ENCODE measurements around the gene PIK3C3.
"Not testable (repeated sequence)": the region's sequence is repeated elsewhere in the genome, so short reads cannot be mapped to it uniquely, and the experiment has no call there.

The PIK3C3 gene

DNA sequence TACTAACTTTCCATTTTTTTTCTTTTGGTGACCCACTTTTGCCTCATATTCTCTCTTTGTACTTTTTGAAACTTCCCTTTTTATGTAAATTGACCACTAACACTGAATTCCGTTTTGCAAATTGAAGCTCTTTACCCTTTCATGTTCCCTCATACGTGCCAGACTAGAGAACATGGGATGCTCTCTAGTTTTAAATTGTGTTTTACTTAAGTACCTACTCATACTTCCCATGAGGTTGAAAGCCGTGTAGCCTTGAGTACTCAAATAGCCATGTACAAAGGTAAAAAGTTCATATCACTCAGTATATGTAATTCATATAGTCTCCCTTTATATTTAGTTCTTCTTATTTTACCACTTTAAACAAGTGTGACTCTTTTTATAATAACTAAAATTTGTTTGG, 119.7 kb downstream of the PIK3C3 start:
- no peak for DNase-seq (ENCODE audit: low read depth)

DNA sequence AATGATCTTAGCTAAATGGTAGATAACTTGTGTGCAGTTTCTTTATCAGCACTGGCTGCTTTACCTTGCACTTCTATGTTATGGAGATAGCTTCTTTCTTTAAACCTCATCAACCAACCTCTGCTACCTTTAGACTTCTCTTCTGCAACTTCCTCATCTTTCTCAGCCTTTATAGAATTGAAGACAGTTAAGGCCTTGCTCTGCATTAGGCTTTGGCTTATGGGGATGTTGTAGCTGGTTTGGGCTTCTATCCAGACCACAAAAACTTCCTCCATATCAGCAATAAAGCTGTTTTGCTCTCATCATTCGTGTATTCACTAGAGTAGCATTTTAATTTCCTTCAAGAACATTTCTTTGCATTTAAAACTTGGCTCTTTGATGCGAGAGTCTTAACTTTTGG, 123.7 kb downstream of the PIK3C3 start:
- DNase-seq (ENCODE audit: low read depth) = no peak

DNA sequence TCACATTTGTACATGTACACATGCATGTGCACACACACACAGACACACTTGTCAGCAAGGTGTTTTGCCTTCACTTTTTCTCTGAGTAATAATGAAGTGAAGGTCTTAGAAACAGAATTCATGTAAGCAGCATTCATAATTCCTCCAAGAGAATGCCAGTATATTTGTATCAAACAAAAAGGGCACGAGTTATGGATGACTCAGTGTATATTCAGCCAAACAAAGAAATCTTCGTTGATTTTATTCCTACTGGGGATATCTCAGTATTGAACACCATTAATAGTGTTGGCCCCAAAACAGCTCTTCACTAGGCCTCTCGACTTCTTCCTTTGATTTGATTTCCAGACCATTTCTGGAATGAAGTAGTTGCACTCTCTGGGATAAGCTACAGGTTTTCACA, 125.3 kb downstream of the PIK3C3 start:
- DNase-seq (ENCODE audit: low read depth) = no peak

DNA sequence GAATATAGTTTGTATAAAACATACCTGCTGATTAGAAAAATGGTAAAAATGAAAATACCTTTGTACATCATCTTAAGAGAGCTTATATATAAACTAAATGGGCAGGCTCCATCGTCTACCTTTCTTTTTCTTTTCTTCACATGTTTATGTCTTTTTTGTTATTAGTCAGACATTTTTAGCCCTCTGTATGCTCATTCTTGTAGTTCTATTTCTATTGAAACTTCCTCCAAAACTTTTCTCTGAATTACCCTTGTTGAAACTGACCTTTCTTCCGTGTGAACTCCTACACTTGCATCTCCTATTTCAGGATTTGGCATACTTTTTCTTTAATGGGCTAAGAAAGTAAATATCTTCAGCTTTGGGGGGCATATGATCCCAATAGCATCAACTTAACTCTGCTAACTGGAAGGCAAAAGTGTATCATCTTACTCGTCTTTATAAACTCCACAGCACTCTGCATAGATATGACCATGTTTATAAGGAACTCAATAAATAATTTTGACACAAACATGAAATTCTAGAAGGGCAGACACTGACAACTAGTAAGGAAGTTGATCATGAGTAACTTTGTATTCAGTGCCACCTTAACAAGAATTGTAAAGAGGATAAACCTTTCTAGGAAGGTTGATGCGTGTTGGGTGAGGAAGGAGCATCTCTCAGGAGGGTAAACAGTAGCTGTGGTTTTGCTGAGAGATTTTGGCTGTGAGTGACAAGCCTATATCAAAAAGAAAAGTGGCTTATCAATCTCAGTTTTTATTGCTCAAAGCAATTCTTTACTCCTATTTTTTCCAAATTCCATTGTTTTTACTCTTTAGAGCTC, 127.6 kb downstream of the PIK3C3 start:
- DNase-seq (ENCODE audit: low read depth) = no peak

DNA sequence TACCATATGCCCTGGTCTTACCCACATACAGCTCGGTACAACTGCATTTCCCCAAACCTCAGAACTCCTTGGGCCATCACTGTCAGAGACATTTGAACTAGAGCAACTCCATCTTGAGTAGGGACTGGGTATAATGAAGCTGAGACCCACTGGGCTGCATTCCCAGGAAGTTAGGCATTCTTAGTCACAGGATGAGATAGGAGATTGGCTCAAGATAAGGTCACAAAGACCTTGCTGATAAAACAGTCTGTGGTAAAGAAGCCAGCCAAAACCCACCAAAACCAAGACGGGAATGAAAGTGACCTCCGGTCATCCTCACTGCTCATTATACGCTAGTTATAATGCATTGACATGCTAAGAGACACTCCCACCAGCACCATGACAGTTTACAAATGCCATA, 131.3 kb downstream of the PIK3C3 start:
- peak; percentile 9 for DNase-seq (ENCODE audit: low read depth)

DNA sequence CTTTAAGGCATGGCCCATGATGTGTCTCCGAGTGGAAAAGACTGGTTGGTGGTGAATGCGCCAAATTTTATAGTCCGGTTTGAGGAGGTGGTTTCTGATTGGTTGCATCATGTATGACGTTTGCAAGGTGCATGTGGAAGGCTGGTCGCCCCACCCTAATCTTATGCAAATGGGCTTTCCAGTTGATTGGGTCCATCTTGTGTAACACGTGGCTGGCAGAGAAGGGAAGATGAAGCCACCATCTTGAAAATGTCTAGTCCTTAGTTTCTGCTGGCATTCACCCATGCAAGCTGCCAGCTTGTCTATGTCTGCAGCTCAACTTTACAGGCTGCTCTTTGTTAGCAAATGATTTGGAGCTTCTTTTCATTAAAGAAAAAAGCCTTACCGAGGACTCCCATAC, 132.2 kb downstream of the PIK3C3 start:
- no peak for DNase-seq (ENCODE audit: low read depth)

DNA sequence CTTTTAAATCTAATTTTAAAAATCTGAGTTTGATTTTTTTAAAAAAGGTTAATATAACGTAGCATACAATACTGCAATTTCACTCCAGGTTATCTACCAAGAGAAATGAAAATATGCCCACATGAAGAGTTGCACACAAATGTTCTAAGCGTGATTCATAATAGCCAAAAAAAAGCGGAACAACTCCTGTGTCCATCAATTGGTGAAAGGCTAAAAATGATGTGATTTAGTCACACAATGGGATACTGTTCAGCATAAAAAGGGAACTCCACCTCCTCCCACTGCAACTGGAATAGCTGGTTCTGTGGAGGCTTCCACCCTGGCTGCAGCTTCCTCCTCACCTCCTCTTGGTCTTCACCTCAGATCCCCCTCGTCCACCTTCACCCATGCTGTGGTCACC, 132.8 kb downstream of the PIK3C3 start:
- DNase-seq (ENCODE audit: low read depth) = no peak

DNA sequence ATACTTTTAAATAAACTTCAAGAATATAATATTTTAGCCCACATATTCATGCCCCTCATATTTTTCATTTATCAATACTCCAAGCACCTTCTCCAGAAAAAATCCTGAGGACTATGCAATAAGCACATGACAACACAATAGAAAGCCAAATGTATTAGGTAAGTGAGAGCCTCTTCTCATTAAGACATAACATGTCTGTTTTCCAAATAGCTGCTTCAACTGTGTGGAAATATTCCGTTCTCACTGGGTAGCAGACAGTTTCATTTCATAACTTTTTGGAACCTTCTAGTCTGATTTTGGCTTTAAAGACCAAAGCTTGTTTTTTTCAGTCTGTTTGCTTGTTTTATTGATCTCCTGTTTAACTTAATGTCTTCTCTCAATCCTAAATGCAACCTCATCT, 137.8 kb downstream of the PIK3C3 start:
- no peak for DNase-seq (ENCODE audit: low read depth)

DNA sequence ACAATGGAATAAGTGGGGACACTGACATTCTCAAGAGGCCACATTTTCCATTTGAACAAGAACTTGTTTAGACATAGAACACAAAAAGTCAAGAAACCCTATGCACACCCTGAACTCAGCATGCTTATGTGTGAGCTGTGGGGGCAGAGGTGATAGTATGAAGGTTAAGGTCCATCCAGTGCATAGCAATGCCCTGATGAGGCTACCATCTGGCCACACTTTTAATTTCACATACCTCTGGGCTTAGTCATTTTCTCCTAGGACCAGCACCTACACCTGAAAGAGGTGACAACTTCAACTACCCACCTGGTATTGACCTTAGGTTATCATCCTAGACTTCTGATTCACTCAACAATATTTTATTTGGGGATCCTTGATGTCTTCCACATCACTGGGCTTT, 139.8 kb downstream of the PIK3C3 start:
- DNase-seq (ENCODE audit: low read depth) = no peak

DNA sequence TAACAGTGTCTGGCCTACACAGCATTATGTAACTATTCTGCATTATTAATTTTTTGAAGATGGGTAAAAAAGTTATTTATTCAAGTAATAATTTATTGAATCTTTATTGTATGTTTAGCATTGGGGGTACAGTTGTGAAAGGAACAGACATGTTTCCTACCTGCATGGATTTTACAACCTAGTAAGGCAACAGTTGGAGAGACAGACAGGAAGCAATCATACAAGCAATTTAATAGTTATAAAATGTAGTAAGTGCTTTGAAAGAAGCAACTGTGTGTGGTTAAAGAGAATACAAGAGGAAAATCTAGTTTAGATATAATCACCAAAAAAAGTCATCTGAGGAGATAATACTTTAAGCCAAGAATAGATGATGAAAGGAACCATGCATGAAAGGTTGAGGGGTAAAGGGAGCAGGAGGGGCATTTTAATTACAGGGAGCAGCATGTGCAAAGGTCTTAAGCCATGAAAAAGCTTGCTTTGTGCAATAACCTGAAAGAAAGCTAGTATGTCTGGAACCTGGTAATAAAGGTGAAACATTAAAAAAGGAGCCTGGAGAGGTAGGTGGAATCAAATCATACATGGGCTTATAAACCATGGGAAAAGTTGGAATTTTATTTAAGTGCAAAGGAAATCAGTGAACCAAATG, 140.8 kb downstream of the PIK3C3 start:
- no peak for DNase-seq (ENCODE audit: low read depth)

DNA sequence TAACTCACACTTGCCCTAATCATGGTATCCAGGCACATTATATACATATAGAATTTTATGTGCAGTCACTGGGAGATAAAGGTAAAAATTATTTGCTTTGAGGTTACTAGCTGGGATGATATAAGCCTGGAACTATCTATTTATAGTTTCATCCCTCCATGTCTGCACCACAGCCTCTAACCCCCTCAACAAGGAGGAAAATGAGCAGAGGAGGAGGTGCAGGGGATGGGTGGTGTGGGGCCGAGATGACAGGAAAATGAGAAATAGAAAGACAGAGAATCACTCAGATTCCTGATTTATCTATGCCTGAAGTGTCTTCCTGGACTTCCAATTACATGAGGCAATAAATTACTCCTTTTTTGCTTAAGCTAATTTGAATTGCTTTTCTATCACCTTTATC, 145.2 kb downstream of the PIK3C3 start:
- no peak for DNase-seq (ENCODE audit: low read depth)

DNA sequence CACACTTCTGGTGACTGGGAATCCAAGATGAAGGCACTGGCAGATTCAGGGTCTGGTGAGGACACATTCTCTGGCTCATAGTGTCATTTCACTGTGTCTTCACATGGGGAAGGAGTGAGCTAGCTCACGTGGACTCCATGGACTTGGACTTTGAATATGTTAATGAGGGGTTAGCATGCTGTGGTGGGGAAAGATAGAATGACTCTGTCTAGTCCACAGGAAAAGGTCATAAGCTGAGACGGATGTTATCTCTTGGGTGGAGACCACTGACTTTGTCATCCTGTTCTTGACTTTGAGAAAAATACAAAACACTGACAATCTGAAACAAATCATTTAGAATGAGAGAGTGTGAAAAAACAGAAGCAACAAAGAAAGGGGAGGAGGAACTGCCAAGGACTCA, 145.9 kb downstream of the PIK3C3 start:
- DNase-seq (ENCODE audit: low read depth) = no peak

DNA sequence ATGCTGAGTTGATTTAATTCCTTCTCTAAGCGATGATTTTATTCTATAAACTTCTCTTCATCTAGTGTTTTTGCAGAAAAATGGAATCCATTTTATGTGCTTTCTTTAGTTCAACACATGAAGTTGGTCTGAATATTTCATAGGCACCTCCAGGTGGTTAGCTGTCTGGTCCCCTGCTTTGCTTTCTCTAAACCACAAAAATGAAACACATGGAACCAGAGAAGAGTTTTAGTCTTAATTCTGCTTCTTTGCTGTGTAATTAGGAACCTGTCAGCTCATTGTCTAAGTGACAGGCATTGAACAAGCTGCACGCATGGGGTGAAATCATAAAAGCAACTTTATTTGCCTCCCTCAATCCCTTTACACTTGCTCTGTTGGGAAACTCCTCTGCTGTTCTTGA, 150.4 kb downstream of the PIK3C3 start:
- no peak for DNase-seq (ENCODE audit: low read depth)

DNA sequence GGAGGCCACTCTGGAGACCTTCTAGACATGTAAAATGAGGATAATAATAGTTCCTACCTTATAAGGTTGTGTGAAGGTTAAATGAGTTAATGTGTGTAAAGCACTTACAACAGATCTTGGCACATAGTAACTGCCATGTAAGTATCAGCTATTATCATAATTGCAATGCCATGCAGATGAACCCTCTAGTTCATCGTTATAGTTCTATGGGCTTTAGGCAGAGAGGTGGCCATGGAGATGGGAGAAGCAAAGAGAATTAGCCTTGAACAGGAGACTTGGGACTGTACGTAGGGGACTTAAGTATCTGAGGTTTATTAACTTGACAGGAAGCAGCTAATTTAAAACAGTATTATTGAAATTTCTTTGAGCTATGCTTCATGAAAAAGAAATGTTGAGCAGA, 151.8 kb downstream of the PIK3C3 start:
- no peak for DNase-seq (ENCODE audit: low read depth)

DNA sequence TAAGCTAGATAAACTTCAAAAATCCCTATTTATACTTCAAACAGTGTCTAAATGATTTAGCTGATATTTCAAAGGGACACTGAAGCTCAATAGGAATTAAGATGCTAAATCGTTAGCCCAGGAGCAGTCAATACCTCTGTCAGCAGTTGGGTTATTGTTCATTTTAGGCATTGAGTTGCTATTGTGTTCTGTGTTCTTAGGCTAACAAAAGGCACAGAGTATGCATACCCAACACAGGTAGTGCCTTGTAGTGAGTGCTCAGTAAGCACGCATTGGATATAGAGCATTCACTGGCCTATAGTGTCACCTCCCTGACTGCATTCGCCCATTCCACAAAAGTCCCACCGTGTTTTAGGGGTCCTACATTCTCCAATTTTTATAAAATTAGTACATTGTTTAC, 152.3 kb downstream of the PIK3C3 start:
- no peak for DNase-seq (ENCODE audit: low read depth)

DNA sequence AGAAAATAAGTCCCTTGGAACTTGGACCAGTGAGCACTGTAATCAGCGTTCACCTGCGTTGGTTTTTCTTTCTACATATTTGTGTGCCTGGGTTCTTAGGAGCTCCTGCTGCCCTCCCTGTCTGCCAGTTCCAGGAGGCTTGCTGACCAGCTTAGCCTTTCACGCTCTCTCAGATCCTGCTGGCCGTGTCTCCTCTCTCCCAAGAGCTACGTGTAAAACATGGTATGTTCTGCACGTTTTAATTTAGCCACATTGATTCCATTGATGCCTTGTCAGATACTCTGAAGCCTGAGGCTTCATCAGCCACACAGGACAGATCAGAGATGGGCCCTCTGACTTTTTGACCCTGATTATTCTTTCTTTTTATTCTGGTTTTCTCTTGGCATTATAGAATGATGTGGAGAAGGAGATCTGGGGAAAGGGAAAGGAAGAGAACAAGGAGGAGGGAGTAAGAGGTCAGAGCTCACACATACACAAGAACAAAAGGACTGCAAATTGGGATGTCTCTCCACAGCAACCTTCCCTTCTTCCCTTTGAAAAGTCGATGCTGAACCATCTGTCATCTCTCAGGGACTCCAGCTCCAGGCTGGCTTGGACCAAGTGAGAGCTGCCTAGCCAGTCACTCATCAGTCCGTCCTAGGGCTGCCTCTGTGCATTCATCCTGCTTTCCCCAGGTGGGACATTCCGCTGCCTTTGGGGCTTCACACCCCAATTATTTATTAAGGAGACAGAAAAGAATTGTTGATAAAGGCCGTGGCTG, 152.8 kb downstream of the PIK3C3 start:
- no peak for DNase-seq (ENCODE audit: low read depth)

DNA sequence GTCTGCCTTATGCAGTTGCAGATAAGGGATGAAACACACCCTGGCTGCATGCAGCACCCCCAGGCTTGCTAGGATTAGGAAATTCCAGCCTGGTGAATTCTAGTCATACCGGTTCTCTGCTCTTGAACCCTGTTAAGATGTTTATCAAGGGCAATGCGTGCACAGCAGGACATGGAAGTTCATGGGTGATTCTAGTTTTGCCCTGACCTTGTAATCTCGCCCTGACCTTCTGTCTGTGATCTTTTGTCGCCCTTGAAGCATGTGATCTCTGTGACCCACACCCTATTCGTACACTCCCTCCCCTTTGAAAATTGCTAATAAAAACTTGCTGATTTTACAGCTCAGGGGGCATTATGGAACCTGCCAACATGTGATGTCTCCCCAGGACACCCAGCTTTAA, 157.1 kb downstream of the PIK3C3 start:
- DNase-seq (ENCODE audit: low read depth) = not testable (repeated sequence)

DNA sequence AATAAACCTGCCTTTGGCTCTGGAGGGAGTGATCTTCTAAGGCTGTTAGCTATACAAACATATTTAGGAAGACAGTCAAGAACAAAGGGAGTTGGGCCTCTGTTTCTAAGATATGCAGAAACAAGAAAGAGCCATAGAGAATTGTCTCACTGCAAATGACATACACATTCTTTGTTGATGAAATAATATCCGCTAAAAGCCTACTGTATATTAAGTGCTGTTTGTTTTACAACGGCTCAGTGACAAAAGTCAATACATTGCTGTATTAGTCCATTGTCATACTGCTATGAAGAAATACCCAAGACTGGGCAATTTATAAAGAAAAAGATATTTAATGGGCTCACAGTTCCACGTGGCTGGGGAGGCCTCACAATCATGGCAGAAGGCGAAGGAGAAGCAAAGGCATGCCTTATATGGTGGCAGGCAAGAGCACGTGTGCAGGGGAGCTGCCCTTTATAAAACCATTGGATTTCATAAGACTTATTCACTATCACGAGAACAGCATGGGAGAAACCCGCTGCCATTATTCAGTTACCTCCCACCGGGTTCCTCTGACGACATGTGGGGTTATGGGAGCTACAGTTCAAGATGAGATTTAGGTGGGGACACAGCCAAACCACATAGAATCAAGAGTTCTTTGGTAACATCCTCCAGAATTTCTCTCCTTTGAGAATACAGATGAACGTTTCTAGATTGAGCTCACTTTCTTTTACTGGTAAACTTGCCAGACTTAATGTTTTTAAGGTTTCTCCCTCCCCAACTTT, 157.8 kb downstream of the PIK3C3 start:
- DNase-seq (ENCODE audit: low read depth) = no peak

DNA sequence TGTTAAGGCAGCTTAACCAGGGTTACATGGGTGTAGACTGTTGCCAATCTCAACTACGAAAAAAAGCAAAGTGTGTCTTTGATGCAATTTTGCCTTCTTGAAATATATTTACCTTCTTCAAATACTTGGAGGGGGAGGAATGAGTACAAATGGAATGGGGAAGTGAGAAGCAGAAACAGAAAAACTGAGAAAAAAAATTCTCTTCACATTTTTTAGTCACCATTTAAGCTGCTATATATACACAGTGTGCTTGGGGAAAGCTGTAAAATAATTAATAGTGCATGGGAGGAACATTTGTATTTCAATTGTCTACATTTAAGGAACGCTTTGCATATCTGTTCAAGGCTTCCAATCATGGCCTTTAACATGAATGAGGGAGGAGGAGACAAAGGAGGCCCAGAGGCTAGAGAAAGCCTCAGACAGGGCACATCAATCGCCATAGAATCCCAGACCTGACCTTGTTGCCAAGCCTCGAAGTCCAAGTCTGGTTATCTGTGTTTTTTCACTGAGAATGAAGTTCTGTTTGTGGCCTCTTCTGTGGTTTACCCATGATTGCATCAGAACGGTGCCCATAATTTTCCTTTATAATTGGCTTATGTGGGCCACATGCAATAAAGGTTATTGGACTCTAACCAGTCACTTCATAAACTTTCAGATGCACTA, 158.6 kb downstream of the PIK3C3 start:
- DNase-seq (ENCODE audit: low read depth) = no peak

DNA sequence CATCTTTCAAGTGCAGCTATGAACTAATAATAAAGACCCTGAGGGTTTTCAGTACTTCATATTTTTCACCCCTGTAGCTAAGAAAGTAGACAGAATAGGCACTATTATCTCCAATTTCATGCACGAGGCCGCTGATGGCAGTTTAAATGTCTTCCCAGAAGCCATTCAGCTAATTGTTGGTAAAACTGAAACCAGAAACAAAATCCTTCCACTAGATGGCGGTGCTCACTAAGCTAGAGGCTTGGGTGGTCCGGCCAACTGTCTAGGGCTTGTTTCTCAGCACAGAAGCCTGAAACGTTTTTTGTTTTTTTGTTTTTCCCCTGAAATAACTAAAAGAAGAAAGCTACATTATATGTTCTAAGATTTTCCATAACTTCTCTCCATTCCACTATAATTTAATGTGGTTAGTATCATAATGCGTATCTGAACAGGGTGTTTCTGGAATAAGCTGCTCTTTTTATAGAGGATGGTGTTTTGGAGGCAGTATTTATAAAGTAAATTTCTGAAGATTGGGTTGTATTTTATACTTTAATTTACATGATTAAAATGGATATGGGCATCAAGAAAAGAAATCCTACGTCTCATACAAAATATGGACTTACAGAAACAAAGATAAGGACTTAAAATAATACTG, 159.4 kb downstream of the PIK3C3 start:
- DNase-seq (ENCODE audit: low read depth) = peak; percentile 45

DNA sequence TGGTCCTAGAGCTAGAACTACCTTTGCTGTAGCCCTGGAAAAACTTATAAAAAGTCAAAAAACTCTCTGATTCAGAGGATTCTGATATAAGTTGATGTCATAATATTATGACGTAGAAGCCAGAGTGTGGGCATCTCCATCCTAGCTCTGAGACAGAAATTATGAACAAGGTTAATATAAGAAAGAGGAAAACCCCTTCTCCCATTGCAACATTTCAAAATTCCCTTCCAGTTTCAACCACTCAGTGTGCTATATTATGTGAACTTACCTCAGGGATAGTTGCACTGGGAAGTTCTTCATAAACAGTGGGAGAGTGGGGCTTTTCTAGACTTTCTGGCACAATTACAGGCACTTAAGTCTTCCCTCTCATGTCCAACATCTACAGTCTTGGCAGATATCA, 171.6 kb downstream of the PIK3C3 start:
- DNase-seq (ENCODE audit: low read depth) = no peak

All from HS-27A (cell line).